Keratinocyte (primary cell): ENCODE measurements around the gene CCDC28B.

ENCODE experiments used
- CTCF ChIP-seq, 3 experiments: IDR thresholded peaks in 1 of 3; conservative IDR thresholded peaks in 1 of 3; optimal IDR thresholded peaks in 1 of 3; 2 replicates in 2 of 3; 3 replicates in 1 of 3; pipeline versions ENCODE3 to v1.5.1; 2011; ENCODE audit warnings: low read length in 3 of 3, mild to moderate bottlenecking in 3 of 3, moderate library complexity in 2 of 3, control low read depth in 1 of 3, inconsistent platforms in 1 of 3; ENCODE audit not compliant: insufficient read depth in 2 of 3; ENCODE audit errors: extremely low read depth in 1 of 3
- EZH2 ChIP-seq: IDR thresholded peaks from one replicate; pipeline ENCODE4 v1.6.1; 2012; ENCODE audit warnings: inconsistent platforms, mild to moderate bottlenecking, low read length, moderate library complexity

DNA sequence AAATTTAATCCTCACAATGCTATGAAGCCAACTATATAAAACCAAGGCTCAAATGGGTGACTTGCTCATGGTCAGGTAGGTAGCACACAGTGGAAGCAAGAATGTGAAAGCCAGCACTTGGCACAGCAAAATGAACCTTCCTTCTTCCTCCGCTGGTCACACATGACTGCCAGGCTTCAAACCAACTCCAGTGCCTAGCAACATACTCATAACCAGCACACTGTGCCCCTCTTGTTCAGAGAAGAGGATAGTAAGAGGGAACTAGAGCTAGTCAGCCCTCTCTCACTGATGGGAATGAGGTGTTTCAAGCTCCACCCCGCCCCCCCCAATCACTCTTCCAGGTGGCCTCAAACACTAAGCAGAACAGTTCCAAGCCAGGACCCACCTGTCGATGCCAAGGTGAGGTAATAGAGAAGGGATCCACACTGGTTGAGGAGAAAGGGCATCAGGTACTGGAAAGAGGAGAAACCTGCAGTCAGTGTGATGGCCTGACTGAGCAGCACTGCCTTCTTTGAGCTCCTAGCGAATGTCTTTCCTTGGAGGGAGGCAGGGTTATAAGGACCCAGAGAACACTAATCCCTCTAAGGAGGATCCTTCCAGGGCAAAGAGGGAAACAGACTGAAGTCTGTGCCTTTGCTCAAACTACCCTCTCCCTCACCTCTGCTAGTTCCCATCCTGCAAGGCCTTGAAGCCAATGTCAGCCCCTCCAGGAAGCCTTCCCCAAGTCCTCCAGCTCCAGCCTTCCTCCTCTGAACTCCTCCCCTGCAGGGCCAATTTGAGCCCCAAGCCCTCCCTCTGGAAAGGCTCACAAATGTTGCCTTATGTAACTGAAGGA is 20.6 kb downstream of the CCDC28B start:
- TF ChIP-seq CTCF (optimal IDR thresholded peaks at IDR 0.05 in 1 of 3, IDR thresholded peaks at IDR 0.05 in 1 of 3, conservative IDR thresholded peaks at IDR 0.05 in 1 of 3; ENCODE audit: extremely low read depth in 1 of 3, insufficient read depth in 2 of 3, low read length in 3 of 3) (no peak), EZH2 (no peak)
